Astrocyte of the cerebellum (primary cell): ENCODE measurements around the gene DMD.

Experiments
- DNase-seq: peaks from one replicate; pipeline ENCODE4 v3.0.0-alpha.2; 2011; ENCODE audit warnings: low read depth
- H3K4me3 ChIP-seq: 2 replicates; pipeline ENCODE4 v1.5.1; 2011; ENCODE audit warnings: mild to moderate bottlenecking, low read depth, low read length, moderate library complexity
- in situ Hi-C: cut with HindIII; loops from 2 replicates; pipeline ENCODE4 v1.10.0; 2017; ENCODE audit warnings: low sequenced_read_pairs
- TF ChIP-seq, protein P1 (sequence below): IDR thresholded peaks from 2 replicates; pipeline ENCODE4 v1.5.1; 2012; ENCODE audit warnings: low read length, low read depth, moderate library complexity, mild to moderate bottlenecking; ENCODE audit errors: missing control alignments

DMD gene

DNA sequence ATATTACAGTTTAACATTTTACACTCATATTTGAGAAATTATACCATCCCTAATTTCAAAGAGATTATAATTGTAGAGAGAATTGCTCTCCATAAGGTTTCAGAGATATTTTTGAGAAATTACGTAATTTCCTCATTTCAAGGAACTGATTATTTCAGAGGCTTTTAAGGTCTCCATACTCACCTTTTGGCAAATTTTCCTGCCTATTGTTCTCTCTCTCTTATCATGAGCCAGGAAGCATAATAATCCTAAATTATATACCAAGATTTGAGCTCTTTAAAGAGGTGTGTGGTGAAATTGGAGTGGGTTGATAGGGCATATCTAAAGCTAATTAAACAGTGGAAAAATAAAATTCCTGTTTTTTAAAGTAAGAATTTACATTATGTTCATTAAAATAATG is 1890.6 kb downstream of the DMD start:
- no peak for DNase-seq
- no peak overlapping the region for H3K4me3 ChIP-seq
- TF ChIP-seq, protein P1, sequence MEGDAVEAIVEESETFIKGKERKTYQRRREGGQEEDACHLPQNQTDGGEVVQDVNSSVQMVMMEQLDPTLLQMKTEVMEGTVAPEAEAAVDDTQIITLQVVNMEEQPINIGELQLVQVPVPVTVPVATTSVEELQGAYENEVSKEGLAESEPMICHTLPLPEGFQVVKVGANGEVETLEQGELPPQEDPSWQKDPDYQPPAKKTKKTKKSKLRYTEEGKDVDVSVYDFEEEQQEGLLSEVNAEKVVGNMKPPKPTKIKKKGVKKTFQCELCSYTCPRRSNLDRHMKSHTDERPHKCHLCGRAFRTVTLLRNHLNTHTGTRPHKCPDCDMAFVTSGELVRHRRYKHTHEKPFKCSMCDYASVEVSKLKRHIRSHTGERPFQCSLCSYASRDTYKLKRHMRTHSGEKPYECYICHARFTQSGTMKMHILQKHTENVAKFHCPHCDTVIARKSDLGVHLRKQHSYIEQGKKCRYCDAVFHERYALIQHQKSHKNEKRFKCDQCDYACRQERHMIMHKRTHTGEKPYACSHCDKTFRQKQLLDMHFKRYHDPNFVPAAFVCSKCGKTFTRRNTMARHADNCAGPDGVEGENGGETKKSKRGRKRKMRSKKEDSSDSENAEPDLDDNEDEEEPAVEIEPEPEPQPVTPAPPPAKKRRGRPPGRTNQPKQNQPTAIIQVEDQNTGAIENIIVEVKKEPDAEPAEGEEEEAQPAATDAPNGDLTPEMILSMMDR, result no peak
- in situ Hi-C loops, result no loop called here

DNA sequence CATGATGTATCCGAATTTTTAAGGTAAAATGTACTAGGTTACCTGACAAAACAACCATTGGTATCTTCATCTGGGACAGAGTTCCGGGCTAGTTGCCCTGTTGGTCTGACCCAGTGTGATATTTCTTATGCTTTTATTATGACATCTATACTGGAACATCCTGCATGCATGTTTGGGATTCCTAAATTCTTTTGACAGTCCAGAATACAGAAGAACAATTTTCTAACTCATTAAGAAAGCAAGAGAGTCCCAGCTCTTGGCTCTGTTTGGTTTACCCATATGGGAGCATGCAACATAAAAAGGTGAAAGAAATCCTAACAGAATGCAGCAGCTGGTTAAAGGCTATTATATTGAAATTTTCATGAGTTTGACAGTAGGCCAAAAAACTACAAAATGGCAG is 1891.8 kb downstream of the DMD start:
- no peak for DNase-seq
- in situ Hi-C loops, result no loop called here
- no peak overlapping the region for H3K4me3 ChIP-seq
- TF ChIP-seq, protein P1, result no peak

DNA sequence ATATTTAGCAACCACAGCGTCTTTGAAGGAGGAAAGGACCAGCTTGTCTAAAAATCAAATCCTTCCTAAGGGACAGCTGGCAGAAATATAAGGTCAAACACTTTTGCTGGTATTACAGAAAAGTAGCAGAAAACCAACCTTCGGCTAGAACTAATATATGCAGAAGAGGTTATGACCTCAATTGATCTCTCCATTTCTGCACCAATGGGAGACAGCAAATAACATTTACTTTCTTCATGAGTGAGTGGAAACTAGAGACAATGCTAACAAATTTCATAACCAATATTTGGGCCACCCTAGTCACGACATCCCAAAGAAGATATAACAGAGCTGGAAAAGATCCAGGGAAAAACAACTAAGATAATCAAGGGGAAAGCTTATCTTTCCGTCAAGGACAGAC is 1892.5 kb downstream of the DMD start:
- DNase-seq, result no peak
- H3K4me3 ChIP-seq, result no peak overlapping the region
- in situ Hi-C loops, result no loop called here
- TF ChIP-seq, protein P1, result no peak

DNA sequence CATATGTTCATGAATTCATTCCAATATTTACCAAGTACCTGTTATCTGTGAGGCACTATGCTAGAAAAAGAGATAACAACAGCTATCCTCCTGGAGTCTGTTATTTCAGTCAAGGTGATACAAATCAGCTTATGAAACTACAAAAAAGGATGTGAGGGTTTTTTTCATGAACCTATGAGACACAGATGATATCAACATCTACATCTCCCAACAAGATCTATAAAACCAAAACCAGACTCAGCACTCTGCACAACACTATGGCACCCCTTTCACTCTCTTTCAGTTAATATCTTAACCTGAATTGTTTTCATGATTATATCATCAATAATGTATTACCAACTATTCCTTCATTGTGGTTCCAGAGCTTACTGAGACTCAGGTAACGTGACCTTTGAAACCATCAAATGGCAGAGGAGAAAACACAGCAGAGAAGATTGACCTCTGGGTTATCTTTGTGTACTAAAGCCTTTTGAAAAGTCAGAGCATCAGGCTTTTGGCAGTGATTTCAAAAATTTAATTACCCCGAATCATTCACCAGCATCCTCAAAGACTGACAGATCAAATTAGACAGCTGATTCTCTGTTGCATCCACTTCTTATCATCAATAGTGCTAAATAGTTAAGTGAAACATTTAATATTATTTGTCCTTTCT is 1894.9 kb downstream of the DMD start:
- in situ Hi-C loops, result no loop called here
- TF ChIP-seq, protein P1, result no peak
- no peak for DNase-seq
- no peak overlapping the region for H3K4me3 ChIP-seq

DNA sequence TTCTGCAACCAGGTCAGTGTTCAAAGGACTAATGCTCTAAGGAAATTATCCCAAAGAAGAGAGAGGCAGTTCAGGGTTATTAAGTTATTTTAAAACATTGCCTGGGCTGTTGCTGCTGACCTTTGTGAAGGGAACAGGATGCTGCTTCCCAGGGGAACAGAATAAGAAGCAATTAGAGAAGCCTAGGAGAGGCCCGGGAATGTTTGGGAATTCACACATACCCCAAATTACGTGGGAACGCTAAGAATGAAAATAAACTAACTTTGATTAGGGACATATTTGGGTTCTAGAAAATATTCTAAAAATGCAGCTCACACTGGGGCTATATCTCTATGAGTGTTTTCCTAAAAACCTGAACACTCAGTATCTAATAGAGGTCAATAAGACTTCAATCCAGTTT is 1896.4 kb downstream of the DMD start:
- no peak overlapping the region for H3K4me3 ChIP-seq
- DNase-seq, result peak; percentile 32
- TF ChIP-seq, protein P1, result no peak
- in situ Hi-C loops, result no loop called here

DNA sequence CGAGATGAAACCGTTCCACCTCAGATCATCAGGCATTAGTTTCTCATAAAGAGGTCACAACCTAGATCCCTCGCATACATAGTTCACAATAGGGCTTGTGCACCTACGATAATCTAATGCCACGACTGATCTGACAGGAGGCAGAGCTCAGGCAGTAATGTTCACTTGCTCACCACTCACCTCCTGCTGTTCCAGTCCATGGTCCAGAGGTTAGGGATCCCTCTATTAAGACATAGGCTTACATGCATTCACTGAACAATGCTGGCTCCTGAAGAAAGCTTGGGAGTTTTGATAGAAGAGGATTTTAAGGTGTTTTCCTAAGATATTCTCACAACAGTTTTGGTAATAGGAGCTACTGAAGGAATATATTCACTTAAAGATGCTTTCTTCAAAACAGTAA is 1903.4 kb downstream of the DMD start:
- TF ChIP-seq, protein P1, result no peak
- in situ Hi-C loops, result no loop called here
- no peak for DNase-seq
- H3K4me3 ChIP-seq, result no peak overlapping the region
